SK-N-SH (cell line): ENCODE data around the gene ME2. TPM values are rescaled to one million over a fixed set of nuclear protein-coding genes. Genes with fewer than 3 reads are reported as not detected.

Source experiments
- CTCF ChIA-PET: fragments of 300-600, 350-600 bp; formaldehyde crosslinking; extraction: SDS; loops from one replicate; lab custom pipeline; 2021; lab: Yijun Ruan, JAX
- POLR2A ChIA-PET: fragments of 350-600 bp; sonication (Branson Sonifier 250); formaldehyde crosslinking; extraction: SDS; loops from one replicate; lab custom pipeline; 2020; ENCODE audit warnings: antibody characterized with exemption, inconsistent platforms; lab: Yijun Ruan, JAX
- DNase-seq: peaks from one replicate; pipeline ENCODE4 v3.0.0; 2012
- H2AFZ ChIP-seq: fragments of 200-600 bp; sonication (generic); 2 replicates; pipeline ENCODE4 v1.8.1; 2016; ENCODE audit warnings: antibody characterized with exemption, mild to moderate bottlenecking, low read depth
- H3F3A ChIP-seq: fragments of 200-600 bp; sonication (generic); replicated peaks from 2 replicates; pipeline ENCODE3; 2016; ENCODE audit warnings: antibody characterized with exemption, mild to moderate bottlenecking; ENCODE audit not compliant: insufficient read depth
- H3K27ac ChIP-seq, 2 experiments: fragments of 200-500 bp in 1 of 2; fragments of 200-600 bp in 1 of 2; sonication (Bioruptor generic) in 1 of 2; sonication (generic), shearing (Covaris generic) in 1 of 2; 2 replicates each; pipeline versions ENCODE4 v1.5.1 to v1.6.1; 2014 to 2016; ENCODE audit warnings: low read depth in 2 of 2, inconsistent platforms in 1 of 2, low read length in 1 of 2, mild to moderate bottlenecking in 1 of 2, mixed read lengths in 1 of 2
- H3K27me3 ChIP-seq: fragments of 200-600 bp; sonication (generic), shearing (Covaris generic); 2 replicates; pipeline ENCODE4 v1.6.1; 2016; ENCODE audit warnings: mixed run types; ENCODE audit not compliant: insufficient read depth
- H3K36me3 ChIP-seq, 2 experiments: fragments of 200-500 bp in 1 of 2; fragments of 200-600 bp in 1 of 2; sonication (Bioruptor generic) in 1 of 2; sonication (generic) in 1 of 2; replicated peaks in 1 of 2; 2 replicates each; pipeline versions ENCODE3 to v1.5.1; 2014 to 2016; ENCODE audit warnings: low read length in 1 of 2, mild to moderate bottlenecking in 1 of 2; ENCODE audit not compliant: insufficient read depth in 2 of 2, control insufficient read depth in 1 of 2
- H3K4me1 ChIP-seq, 2 experiments: fragments of 200-500 bp in 1 of 2; fragments of 200-600 bp in 1 of 2; sonication (Bioruptor generic) in 1 of 2; sonication (generic), shearing (Covaris generic) in 1 of 2; 2 replicates each; pipeline versions ENCODE4 v1.5.1 to v1.6.1; 2014 to 2016; ENCODE audit warnings: low read depth in 1 of 2, low read length in 1 of 2, mixed run types in 1 of 2; ENCODE audit not compliant: insufficient read depth in 2 of 2, control insufficient read depth in 1 of 2
- H3K4me2 ChIP-seq: fragments of 200-600 bp; sonication (generic), shearing (Covaris generic); 2 replicates; pipeline ENCODE4 v1.6.1; 2017; ENCODE audit warnings: mixed run types
- H3K4me3 ChIP-seq, 2 experiments: fragments of 200-500 bp in 1 of 2; fragments of 200-600 bp in 1 of 2; sonication (Bioruptor generic) in 1 of 2; sonication (generic), shearing (Covaris generic) in 1 of 2; 2 replicates each; pipeline versions ENCODE4 v1.5.1 to v1.8.1; 2014 to 2016; ENCODE audit warnings: low read depth in 2 of 2, inconsistent platforms in 1 of 2, low read length in 1 of 2, mild to moderate bottlenecking in 1 of 2, mixed read lengths in 1 of 2, moderate library complexity in 1 of 2
- H3K79me2 ChIP-seq: fragments of 200-600 bp; sonication (generic); 2 replicates; pipeline ENCODE4 v1.8.1; 2017; ENCODE audit warnings: mild to moderate bottlenecking; ENCODE audit not compliant: insufficient read depth
- H3K9ac ChIP-seq: fragments of 200-600 bp; sonication (generic); 2 replicates; pipeline ENCODE4 v1.6.1; 2017; ENCODE audit warnings: mixed run types
- H3K9me2 ChIP-seq: fragments of 200-600 bp; sonication (generic); 2 replicates; pipeline ENCODE4 v1.6.1; 2017; ENCODE audit warnings: mixed run types
- H3K9me3 ChIP-seq: fragments of 200-600 bp; sonication (generic); 2 replicates; pipeline ENCODE4 v1.6.1; 2017; ENCODE audit warnings: mixed run types, mild to moderate bottlenecking, moderate library complexity
- H4K20me1 ChIP-seq: fragments of 200-600 bp; sonication (generic); 2 replicates; pipeline ENCODE4 v1.6.1; 2017; ENCODE audit warnings: mild to moderate bottlenecking, mixed run types; ENCODE audit not compliant: insufficient read depth
- FOXJ3 ChIP-seq: sonication (generic); formaldehyde crosslinking; IDR thresholded peaks from 2 replicates; pipeline ENCODE4 v1.5.1; 2020; ENCODE audit warnings: mild to moderate bottlenecking, missing genetic modification reagents
- GATA2 ChIP-seq: sonication (generic); formaldehyde crosslinking; IDR thresholded peaks from 2 replicates; pipeline ENCODE4 v1.5.0; 2020; ENCODE audit warnings: mild to moderate bottlenecking, missing genetic modification reagents
- IRF3 ChIP-seq: fragments of 150-350 bp; IDR thresholded peaks from 2 replicates; pipeline ENCODE4 v1.6.1; 2016; ENCODE audit warnings: mild to moderate bottlenecking, low read depth, low read length
- JUND ChIP-seq: IDR thresholded peaks from 2 replicates; pipeline ENCODE4 v1.4.0; 2012
- MAX ChIP-seq: IDR thresholded peaks from 2 replicates; pipeline ENCODE4 v1.4.0; 2012; ENCODE audit warnings: low read depth
- MXI1 ChIP-seq: IDR thresholded peaks from 2 replicates; pipeline ENCODE4 v1.6.1; 2012; ENCODE audit warnings: mild to moderate bottlenecking, low read depth, low read length, improper control_type of control experiment
- POLR2AphosphoS5 ChIP-seq: IDR thresholded peaks from 2 replicates; pipeline ENCODE4 v1.6.1; 2012; ENCODE audit warnings: low read depth, low read length
- REST ChIP-seq: IDR thresholded peaks from 2 replicates; pipeline ENCODE4 v1.6.1; 2012; ENCODE audit warnings: mild to moderate bottlenecking, low read depth, low read length, moderate library complexity
- TCF12 ChIP-seq: IDR thresholded peaks from 2 replicates; pipeline ENCODE4 v1.4.0; 2012
- USF2 ChIP-seq: fragments of 150-350 bp; IDR thresholded peaks from 2 replicates; pipeline ENCODE4 v1.6.1; 2017; ENCODE audit warnings: antibody characterized with exemption, low read length, low read depth, borderline replicate concordance
- WGBS: methylation state at CpG from one replicate; pipeline ENCODE4 v1.1.6; 2017; ENCODE audit warnings: low lambda C conversion rate; 5-methylcytosine and 5-hydroxymethylcytosine counted together
- polyA plus RNA-seq, 3 experiments: library from polyadenylated mRNA; depleted of rRNA; stranded (reverse); fragments of >200 nt; gene quantifications; 2 replicates each; pipeline ENCODE4 v1.2.3, GENCODE V29; 2012

ME2 gene
- polyA plus RNA-seq, 1 of the 3 experiments (the other 2 are of a cell fraction), result 35.1 TPM

GRCh38 chr18:50973367-50974126 is 94.6 kb downstream of the ME2 start:
- H3K9me3 ChIP-seq, result no peaks in the 10 kb centered on the region
- no peak overlapping the region for H3K4me3 ChIP-seq
- no peaks in the 10 kb centered on the region for H3K27me3 ChIP-seq
- no peak overlapping the region for H3K4me2 ChIP-seq
- WGBS, result 63% methylated on average over 4 of the region's 4 CpGs
- ChIA-PET POLR2A (no interaction called here), CTCF (interaction anchor here (0.7 kb wide), 1 partner anchor 155 kb away, joined by 3 read pairs; no protein-coding TSS in a partner anchor)
- no peaks in the 10 kb centered on the region for H3K9me2 ChIP-seq
- no peaks in the 10 kb centered on the region for H4K20me1 ChIP-seq
- peaks cover 24 to 34% of the 10 kb centered on the region in 2 experiments for H3K36me3 ChIP-seq
- H3K27ac ChIP-seq, result no peak overlapping the region
- H3K79me2 ChIP-seq, result peaks cover 19% of the 10 kb centered on the region; the same call in 1 of the 2 replicates
- no peak for DNase-seq
- H2AFZ ChIP-seq, result no peak overlapping the region
- TF ChIP-seq MAX (no peak), GATA2 (CRISPR knock-in tag) (no peak)
- no peak overlapping the region for H3K9ac ChIP-seq
- H3K4me1 ChIP-seq, result peaks cover 4 to 11% of the 10 kb centered on the region in 2 experiments; a peak in 2 of 4 replicates
- peaks cover 5% of the 10 kb centered on the region for H3F3A ChIP-seq

- 50% methylated on average over 2 of the region's 5 CpGs for WGBS
- DNase-seq, result no peak
- Histone ChIP-seq H3F3A (no peaks in the 10 kb centered on the region), H3K9ac (no peak overlapping the region), H3K4me2 (no peak overlapping the region), H3K27me3 (no peaks in the 10 kb centered on the region), H3K36me3 (peaks cover 24 to 34% of the 10 kb centered on the region in 2 experiments), H3K4me1 (no peaks in the 10 kb centered on the region), H2AFZ (no peak overlapping the region), H3K4me3 (no peak overlapping the region; a peak in 1 of 4 replicates), H3K79me2 (0 out of 2 replicates have a peak, but pooled peaks cover 3% of the 10 kb centered on the region), H3K9me2 (no peaks in the 10 kb centered on the region), H3K27ac (no peak overlapping the region), H3K9me3 (no peaks in the 10 kb centered on the region), H4K20me1 (no peaks in the 10 kb centered on the region)
- POLR2A ChIA-PET, result no interaction called here
- CTCF ChIA-PET, result interaction anchor here (1.1 kb wide), 1 partner anchor 75 kb away, joined by 3 read pairs; no protein-coding TSS in a partner anchor
- TF ChIP-seq REST (no peak), MXI1 (no peak), POLR2AphosphoS5 (no peak), FOXJ3 (no peak), JUND (no peak), IRF3 (no peak), USF2 (no peak), TCF12 (no peak)
Measured at GRCh38 chr18:50977037-50977760, 98.3 kb downstream of the ME2 start.
